HepG2 (cell line): Measurements from ENCODE around the gene CAPRIN1.

ENCODE experiments used
- CBFB ChIP-seq: sonication (generic); formaldehyde crosslinking; IDR thresholded peaks from 2 replicates; pipeline ENCODE4 v1.4.0; 2020; ENCODE audit warnings: missing genetic modification reagents
- CEBPB ChIP-seq: IDR thresholded peaks from 2 replicates; pipeline ENCODE4 v1.6.1; 2011; ENCODE audit warnings: low read depth, low read length, improper control_type of control experiment, borderline replicate concordance
- HNF4G ChIP-seq, 2 experiments: sonication (generic) in 1 of 2; formaldehyde crosslinking in 1 of 2; IDR thresholded peaks; 2 replicates each; pipeline versions ENCODE4 v1.4.0 to v1.6.1; 2011 to 2020; ENCODE audit warnings: borderline replicate concordance in 2 of 2, low read depth in 2 of 2, mild to moderate bottlenecking in 2 of 2, low read length in 1 of 2, missing genetic modification reagents in 1 of 2, moderate library complexity in 1 of 2
- KLF9 ChIP-seq: IDR thresholded peaks from 2 replicates; pipeline ENCODE4 v1.6.1; 2016; ENCODE audit warnings: low read depth
- PHF8 ChIP-seq: sonication (generic); formaldehyde crosslinking; IDR thresholded peaks from 2 replicates; pipeline ENCODE4 v1.5.0; 2020; ENCODE audit warnings: missing genetic modification reagents
- POLR2A ChIP-seq, 2 experiments: IDR thresholded peaks; 2 replicates each; pipeline ENCODE4 v1.6.1; 2011; ENCODE audit warnings: low read depth in 2 of 2, low read length in 2 of 2, mild to moderate bottlenecking in 1 of 2, moderate library complexity in 1 of 2; ENCODE audit not compliant: insufficient read depth in 1 of 2
- TAF1 ChIP-seq: sonication (generic); formaldehyde crosslinking; IDR thresholded peaks from 2 replicates; pipeline ENCODE4 v1.4.0; 2020; ENCODE audit warnings: missing genetic modification reagents
- ZEB1 ChIP-seq: IDR thresholded peaks from 2 replicates; pipeline ENCODE4 v1.6.1; 2012; ENCODE audit warnings: mild to moderate bottlenecking, low read depth, inconsistent platforms; ENCODE audit not compliant: insufficient replicate concordance
- ZNF138 ChIP-seq: sonication (generic); formaldehyde crosslinking; IDR thresholded peaks from 2 replicates; pipeline ENCODE4 v1.5.0; 2020; ENCODE audit warnings: mild to moderate bottlenecking, low read depth, missing genetic modification reagents

DNA sequence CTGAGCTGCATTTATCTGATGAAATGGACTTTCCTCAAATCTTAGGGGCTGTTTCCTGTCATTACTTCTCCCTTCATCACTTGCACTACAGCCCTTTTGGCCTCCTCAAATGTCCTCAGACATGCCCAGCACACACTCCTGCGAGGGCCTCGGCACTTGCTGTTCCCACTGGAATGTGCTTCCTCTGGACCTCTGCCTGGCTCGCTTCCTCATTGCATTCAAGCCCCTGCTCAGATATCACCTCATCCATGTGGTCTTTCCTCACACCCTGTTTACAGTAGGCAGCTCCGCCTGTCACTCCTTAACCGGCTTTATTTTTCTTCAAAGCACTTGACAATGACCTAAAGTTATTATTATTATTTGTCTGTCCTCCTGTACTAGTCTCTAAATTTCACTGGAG lies 62.9 kb downstream of the CAPRIN1 start:
- TF ChIP-seq CBFB (CRISPR knock-in tag) (no peak), POLR2A (IDR thresholded peaks at IDR 0.05; ENCODE audit: insufficient read depth in 1 of 2, low read depth in 2 of 2, low read length in 2 of 2) (no peak), PHF8 (CRISPR knock-in tag) (no peak), TAF1 (CRISPR knock-in tag) (no peak), KLF9 (CRISPR knock-in tag) (no peak), HNF4G (IDR thresholded peaks at IDR 0.05; ENCODE audit: borderline replicate concordance, low read depth, low read length) (no peak), HNF4G (CRISPR knock-in tag; IDR thresholded peaks at IDR 0.05; ENCODE audit: borderline replicate concordance, low read depth) (no peak), CEBPB (no peak), ZEB1 (no peak), ZNF138 (CRISPR knock-in tag) (no peak)
